GM19452 (cell line): ENCODE measurements around the gene DOK1.
"Not testable (repeated sequence)": the region's sequence is repeated elsewhere in the genome, so short reads cannot be mapped to it uniquely, and the experiment has no call there.

ENCODE experiments used
- ATAC-seq: cut with Tn5 transposase; IDR thresholded peaks from one replicate; pipeline ENCODE4 v1.9.1; 2021; ENCODE audit not compliant: unreplicated experiment

DOK1 gene

DNA sequence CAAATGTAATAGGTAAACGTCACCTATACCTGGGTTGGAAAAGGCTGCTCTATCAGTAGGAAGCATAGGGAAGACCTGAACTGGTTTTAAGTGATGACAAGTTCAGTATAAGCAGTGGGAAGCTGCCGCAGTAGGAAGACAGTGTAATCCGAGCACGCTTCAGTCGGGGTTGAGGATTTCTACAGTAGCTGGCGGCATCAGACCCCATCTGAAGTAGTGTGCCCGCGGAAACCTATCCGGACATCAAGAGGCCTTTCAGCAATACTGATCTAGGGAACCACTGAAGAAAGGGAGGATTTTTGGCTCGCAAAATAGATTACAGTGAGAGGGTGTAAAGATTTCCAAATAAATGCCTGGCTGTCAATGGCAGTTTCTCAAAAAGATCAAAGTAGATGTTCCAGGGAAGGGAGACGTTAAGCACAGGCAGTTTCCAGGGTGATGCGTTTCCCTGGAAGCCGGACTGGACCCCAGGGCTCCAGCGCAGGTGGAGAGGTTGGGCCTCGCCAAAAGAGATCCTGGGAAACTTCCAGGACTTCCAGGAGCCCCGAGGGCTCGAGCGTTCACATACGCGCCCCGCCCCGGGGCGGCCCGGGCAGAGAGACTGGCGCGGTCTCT is 6.1 kb upstream of the DOK1 start:
- no peak for ATAC-seq

DNA sequence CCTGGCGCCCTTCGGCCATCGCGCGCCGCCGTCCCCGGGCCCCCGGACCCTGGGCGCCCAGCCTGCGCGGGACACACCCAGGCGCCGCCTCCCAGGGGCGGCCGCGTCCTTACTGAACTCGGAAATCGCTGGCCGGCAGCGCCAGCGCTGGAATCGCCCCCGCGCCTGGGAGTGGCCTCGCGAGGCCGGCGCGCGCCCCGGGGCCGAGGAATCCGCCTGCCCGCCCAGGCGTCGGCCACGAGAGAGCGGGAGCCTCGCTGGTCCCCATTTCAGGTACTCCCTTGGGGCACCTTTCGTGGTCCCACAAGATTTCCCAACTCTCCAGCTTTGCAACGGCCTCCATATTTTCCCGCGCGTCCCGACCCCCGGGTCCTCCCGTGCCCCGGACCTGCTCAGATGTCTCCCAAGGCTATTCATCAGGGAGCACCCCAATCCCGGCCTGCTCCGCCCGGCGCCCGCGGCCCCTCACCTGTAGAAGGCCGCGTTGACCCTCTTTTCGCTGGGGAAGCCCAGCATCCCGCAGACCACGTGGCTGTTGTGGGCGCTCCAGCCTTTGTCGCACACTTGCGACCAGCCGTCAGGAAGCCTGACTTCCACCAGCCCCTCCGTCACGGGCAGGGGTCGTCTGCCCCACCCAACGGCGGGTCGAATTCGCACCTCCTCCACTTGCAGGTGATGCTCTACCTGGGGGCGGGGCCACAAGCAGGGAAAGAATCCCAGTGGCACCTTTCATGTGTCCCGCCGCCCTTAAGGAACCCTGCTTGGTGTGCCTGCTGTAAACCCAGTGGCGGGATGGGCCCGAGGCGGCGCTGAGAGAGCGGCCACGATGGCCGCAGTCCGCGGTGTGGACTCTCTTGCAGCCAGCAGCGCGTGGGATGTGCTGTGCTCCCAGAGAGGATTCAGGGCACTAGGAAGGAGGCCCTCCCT is 5.4 kb upstream of the DOK1 start:
- ATAC-seq, result no peak

DNA sequence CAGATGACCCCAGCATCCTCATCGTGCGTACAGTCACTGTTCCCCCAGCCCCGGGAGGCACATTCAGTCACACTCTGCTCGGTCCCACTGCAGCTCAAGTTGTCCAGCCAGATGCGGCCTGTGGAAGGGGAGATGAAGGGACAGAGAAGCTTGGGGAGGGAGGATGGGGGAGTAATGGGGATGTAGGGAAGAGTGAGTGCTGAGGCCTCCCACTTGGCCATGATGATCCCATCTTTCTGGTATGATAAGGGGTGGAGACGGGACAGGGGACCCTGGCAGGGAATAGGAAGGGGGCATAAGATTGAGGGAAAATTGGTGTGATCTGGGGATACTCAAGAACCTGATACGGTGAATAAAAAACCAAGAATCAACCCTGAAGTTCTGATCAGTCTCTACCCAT is 4.3 kb upstream of the DOK1 start:
- ATAC-seq, result no peak

DNA sequence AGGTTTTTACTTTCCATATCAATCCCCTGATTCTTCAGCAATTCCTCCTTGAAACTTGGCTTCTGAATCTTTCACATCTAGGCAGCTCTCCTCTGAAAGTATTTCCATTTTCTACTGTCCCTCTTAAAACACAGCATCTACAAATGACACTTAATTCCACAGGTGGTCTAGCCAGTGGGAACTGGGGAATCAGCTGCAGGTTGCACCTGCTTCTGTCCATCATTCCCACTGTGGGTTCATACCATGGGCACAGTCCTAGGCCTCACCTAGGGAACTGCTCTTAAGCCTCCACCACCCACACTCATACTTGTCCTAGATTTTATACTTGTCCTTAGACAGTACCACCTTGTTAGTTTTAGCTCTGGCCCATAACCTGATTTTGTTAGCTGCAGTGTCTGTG is 3.0 kb upstream of the DOK1 start:
- no peak for ATAC-seq

DNA sequence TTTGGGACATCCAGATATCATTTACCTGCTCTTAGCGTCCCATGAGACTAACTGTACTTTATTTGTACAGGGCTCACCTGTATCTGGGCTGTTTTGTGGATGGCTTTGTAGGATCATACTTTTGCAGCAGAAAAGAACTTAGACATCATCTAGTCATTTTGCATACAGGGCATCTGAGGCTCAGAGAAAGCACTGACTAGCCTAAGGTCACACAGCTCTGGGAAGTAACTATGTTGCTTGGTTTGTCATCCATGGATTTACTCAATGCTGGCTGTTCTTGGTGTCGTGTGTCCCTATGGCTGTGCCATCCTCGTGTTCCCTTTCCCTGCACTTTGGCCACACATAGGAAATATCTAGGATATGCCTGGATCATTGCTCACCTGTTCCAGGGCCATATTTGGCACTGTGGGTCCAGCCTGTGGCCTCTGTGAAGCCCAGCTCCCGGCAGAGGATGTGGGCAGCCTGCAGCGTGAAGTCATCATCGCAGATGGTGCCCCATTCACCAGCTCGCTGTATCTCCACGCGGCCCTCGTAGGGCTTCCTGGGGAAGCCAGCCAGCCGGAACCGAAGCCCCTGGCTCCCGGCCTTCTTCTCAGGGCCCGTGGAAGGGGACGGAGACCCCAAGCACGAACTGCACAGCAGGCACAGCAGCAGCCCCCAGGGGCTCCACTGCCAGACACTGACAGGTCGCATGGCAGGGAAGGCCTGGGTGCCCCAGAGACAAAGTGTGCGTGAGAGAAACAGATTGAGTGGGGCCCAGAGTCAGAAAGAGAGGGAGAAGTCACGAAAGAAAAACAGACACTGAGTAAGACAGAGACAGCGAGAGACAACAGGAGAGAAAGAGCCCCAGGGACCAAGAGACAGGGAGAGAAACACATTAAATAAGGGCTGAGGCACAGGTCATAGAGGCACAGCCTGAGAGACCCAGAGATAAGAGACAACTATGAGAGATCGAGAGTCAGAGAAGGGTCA is 2.3 kb upstream of the DOK1 start:
- no peak for ATAC-seq

DNA sequence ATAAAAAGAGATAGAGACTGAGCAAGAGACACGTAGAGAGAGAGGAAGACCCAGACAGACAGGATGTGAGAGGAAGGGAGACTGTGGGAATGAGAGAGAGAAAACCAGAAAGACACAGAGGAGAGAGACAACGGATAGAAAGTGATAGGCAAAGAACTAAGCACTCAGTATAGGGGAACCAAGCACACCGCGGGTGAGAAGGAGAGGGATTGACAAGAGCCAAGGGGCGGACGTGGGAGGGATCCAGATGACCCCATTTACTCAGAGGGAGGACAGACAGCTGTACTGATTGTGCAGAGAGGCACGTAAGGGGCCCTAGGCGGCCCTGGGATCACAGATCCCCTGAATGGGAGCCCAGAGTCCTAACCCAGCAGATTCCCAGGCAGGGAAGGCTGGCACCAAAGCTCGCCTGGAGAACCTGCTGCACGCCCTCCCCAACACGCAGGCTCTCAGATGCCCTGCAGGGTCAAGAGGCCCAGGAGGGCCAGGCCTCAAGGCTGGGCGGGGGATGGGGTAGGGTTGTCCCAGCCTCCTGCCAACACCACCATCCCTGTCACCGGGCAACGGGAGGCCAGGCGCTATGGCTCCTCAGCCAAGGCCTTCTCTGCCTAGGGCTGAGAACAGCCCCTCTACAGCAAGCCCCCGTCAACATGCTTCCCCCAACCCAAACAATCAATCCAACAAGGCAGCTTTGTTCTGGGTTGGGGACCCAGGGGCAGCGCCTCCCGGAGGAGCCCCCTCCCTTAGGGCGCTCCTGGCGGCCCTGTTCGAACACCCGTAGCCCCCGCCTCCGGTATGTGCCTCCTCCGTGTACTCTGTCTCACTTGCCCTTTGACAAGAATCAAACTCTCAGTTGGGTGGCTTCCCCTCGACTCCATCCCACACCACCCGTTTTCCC is 1.4 kb upstream of the DOK1 start:
- no peak for ATAC-seq

DNA sequence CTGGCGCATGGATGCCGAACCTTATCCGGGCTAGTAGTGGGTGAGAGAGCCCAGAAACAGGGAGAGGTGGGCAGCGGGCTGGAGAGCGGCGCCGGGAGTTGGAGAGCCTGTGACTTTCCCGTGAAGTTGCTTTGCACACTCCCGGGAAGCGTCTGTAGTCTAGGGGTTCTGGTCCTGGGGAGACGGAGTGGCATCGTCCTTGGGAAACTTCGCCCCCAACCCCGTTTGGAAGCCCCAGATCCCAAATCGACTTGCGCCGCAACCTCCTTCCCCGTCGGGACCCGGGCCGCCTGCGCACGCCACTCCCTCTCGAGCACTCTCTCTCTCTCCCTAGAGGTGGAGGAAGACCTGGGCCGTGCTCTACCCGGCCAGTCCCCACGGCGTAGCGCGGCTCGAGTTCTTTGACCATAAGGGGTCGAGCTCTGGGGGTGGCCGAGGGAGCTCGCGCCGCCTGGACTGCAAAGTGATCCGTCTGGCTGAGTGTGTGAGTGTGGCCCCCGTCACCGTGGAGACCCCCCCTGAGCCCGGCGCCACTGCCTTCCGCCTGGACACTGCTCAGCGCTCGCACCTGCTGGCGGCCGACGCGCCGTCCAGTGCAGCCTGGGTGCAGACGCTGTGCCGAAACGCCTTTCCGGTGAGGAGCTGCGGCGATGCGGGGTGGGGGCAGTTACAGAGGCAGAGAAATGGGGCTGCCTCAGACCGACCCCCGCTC is 456 bp downstream of the DOK1 start:
- ATAC-seq, result peak; percentile 48

DNA sequence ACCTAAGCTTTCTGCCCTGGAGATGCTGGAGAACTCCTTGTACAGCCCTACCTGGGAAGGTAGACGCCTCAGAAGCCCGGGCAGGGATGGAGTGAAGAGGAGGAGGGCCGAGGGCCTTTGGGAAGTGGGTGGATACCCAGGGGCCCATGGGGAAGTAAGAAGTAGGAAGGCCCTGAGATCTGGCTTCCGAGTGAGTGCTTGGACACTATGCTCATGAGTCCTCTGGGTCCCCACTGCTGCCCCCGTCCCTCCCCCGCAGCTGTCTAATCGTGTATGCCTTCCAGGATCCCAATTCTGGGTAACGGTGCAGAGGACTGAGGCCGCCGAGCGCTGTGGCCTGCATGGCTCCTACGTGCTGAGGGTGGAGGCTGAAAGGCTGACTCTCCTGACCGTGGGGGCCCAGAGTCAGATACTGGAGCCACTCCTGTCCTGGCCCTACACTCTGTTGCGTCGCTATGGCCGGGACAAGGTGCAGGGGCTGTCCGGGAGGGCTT is 1.1 kb downstream of the DOK1 start:
- no peak for ATAC-seq

DNA sequence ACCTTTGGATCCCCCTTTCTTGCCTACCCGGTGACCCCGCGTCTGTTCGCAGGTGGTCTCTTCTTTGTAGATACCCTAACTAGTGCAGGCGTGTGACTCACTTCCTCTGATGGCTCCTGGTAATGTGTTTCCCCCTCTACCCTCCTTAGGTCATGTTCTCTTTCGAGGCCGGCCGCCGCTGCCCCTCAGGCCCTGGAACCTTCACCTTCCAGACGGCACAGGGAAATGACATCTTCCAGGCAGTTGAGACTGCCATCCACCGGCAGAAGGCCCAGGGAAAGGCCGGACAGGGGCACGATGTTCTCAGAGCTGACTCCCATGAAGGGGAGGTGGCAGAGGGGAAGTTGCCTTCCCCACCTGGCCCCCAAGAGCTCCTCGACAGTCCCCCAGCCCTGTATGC is 1.6 kb downstream of the DOK1 start:
- no peak for ATAC-seq

DNA sequence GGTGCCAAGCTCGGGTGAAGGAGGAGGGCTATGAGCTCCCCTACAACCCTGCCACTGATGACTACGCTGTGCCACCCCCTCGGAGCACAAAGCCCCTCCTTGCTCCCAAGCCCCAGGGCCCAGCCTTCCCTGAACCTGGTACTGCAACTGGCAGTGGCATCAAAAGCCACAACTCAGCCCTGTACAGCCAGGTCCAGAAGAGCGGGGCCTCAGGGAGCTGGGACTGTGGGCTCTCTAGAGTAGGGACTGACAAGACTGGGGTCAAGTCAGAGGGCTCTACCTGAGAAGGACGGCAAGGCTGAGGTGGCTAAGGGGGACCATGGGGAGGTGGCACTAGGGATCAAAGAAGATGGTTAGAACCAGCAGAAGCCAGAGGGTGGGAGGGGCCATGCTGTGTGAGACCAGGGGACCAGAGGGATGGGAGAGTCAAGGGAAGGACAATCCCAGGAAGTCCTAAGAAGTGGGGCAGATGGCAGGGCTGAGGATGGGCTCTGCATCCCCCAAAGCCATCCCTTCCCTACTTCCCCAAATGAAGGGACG is 2.4 kb downstream of the DOK1 start:
- no peak for ATAC-seq

DNA sequence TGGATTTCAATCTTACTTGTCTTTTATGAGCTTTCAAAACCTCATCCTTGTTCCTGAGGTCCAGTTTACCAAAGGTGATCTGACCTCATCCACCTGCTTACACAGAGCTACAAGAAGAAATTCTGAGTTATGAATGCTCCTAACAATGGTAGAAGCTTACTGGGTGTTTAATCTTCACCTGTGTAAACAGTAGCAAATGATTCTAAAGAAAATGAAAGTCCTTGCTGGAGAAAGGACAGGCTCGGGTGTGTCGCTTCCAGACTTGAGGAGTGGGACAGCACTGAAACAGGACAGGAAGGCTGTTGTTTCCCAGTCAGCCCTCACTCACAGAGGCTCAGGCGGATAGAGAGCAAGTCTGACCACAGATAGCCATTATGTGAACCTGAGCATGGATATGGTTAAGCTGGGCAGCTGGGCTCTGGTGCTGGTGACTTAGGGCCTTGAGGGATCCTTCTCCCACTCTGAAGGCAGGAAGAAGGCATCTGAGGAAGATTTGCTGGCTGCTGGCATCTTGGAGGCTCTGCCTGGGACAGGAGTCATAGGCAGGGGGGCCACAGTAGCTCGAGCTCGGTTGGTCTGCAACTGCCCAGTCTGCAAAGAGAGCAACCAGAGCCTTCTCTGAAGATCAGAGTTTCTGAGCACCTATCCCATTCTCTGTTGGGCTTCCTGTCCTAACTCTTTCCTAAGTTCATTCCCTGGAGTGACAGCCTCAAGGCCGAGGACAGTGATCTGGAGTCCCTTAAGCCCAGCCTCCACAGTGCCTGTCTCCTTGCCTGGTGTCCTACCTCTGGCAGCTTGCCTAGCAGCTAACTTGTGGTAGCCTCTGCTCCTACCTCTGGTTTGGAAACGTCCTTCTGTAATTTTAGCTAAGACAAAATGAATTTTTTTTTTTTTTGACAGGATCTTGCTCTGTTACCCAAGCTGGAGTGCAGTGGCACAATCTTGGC is 4.0 kb downstream of the DOK1 start:
- no peak for ATAC-seq

DNA sequence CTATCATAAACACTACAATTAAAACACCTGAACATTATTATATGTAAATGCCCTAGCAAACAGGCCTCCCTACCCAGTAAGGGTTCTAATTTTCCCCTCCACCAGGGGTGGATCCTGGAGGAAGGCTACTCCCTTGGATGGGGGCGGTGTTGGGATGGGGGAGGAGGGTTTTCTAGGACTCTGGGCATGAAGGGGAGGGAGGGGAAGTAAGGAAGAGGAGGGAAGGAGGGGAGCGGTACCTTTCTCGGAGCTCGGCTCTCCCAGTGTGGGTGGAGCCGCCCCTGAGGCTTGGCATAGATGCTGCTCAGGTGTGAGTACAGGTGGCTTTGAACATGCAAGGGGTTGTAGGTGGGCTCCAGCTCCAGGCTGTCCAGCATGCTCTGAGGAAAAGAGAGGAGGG is 5.4 kb downstream of the DOK1 start:
- ATAC-seq, result no peak

DNA sequence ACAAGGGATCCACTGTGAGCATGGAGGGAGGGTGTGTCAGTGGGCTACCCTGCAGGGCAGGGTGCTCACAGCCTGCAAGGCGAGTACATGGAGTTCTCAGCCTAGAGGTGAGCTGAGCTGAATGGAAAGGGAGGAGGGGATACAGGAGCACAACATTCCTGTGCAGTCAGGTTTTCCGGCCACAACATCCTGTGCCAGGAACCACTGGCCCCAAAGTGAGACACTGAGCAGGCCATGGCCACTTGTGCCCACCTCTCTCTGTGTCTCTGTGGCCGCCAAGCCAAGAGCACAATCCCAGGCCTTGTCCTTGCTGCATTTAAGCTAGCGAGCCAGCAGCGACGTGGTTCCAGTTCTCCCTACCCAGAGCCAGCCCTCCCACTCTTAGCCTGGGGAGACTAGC is 6.1 kb downstream of the DOK1 start:
- no peak for ATAC-seq

DNA sequence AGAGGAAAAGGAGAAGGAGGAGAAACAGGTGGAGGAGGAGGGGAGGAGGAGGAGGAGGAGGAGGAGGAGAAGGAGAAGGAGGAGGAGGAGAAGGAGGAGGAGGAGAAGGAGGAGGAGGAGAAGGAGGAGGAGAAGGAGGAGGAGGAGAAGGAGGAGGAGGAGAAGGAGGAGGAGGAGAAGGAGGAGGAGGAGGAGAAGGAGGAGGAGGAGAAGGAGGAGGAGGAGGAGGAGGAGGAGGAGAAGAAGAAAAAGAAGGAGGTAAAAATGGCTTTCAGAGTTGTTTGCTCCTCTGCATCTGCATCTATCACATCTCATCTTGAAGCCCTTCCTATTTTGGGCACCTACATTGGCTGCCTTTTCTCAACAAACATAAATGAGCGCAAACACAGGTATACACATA is 6.5 kb downstream of the DOK1 start:
- ATAC-seq, result not testable (repeated sequence)

DNA sequence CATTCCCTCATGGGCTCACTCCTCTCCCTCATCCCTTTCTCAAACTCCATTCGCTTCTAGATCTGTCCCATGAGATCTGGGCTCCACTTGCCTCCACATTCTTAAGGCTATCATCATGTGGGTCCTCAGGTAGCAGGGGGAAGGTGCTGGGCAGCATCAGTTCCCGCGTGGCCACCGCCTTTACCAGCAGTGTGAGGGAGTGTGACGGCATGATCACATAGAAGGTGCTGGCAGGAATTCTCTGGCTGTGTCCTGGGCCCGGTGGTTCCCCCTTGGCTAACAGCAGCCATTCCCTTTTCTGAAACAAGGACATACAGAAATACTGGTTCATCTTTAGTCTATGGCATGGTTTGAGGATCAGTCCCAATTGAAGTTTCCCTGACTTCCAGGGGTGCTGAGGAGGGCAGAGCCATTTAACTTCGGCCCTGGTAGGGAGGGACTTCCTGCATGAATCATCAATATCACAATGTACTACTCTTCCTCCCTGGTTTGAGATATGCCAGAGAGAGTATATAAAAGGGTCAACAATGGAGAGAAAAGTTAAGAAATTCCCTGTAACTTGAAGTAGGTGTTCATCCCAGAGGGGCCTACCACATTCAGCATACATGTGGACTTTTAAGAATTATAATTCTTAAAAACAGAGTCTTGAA is 7.7 kb downstream of the DOK1 start:
- no peak for ATAC-seq

DNA sequence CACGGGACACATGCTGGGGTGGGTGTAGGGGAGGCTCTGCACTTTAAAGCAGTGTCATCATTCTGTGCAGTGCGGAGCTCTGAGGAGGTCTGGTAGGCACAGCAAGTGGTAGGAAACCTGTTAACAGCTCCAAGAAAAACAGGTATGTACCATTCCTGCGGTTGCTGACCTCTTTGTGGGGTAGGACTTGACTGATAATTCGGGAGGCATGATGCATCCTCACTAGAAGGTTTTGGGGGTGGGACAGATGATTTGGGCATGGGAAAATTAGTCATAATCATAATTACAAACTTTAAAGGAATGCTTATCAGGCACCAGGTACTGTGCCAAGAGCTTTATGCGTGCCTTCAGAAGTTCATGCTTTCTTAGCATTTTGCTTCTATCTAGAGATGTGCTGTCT is 9.7 kb downstream of the DOK1 start:
- no peak for ATAC-seq

DNA sequence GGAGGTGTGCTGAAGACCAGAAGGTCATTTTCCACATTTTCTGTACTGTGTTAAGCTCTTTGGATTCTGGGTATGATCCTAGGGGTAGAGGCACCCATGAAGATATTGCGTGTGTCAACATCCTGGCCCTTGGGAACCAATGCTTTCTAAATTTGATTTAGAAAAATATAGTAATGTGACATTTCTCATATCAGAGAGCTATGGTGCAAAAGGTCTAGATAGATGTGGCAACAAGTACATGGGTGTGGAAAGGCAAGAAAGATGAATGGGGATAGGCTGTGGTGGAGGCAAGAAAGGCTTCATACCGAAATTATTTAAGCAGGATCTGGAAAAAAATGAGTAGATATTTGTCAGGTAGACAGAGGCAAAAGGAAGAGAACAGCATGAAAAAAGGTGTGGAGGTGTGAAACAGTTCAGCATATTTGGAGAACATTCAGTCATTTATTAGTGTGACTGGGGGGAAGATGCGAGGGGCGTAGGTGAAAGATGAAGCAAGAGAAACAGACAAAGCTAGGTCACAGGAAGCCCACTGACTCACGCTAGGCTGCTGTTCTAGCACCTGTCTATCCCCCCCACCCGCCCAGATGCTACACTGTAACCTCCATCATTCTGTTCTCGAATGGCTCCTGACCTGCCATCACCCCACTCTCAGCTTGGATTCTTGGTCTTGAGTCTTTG is 11.7 kb downstream of the DOK1 start:
- ATAC-seq, result peak; percentile 13
